ENCODE results near the gene ZNF454.

ZNF454 gene

GRCh38 chr5:178993955-178994579 lies 53.1 kb downstream of the ZNF454 start:
- no peak for DNase-seq

DNA sequence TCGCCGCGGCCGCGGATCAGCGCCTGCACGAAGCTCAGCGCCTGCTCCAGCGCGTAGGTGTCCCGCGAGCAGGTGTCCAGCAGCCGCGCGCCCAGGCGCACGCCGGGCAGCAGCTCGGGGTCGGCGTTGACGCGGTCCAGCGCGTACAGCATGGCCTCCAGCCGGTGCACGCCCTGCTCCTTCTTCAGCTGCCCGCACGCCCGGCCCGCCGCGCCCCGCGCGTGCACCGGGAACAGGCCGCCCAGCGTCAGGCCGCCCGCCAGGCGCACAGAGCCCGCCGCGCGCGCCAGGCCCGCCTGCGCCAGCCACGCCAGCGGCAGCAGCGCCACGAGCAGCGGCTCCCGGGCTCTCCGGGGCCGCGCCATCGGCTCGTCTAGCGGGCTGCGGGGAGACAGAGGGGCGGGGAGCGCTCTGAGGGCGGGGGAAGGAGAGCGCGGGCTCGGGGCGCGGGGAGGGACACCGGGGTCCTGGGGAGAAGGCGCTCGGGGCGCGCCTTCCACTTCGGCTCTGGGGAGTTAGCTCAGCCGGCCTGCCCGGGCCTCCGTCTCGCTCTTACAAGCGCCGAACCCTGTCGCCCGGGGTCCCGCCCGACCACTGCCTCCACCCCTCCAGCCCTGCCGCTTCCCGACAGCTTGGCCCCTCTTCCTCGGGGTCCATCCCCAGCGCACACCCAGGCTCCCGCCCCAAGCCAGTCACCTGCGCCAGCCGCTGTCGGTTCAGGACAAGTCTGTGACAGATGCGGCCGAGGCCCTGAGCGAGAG lies 53.8 kb downstream of the ZNF454 start, which contains the start of gene GRM6:
Gene GRM6, minus strand, starts transcription at position 741 of the 761 bp plus-strand sequence. Its CDS starts 376 bp downstream, at position 365.
- no peak for DNase-seq

DNA sequence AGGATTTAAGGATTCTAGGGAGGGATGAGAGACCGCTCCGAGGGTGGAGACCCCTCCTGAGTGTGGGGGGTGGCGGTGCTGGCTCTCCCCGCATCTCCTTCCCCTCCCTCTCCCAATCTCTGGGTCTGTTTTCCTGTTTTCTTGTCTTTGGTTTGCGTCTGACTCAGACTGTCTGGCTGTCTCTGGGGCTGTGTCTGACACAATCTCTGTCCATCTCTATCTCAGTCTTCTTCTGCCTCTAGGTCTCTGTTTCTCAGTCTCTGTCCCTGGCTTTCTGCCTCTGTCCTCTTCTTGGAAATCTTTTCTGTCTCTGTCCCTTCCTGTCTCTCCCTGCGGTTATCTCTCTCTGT lies 54.3 kb downstream of the ZNF454 start:
- DNase-seq: no peak

DNA sequence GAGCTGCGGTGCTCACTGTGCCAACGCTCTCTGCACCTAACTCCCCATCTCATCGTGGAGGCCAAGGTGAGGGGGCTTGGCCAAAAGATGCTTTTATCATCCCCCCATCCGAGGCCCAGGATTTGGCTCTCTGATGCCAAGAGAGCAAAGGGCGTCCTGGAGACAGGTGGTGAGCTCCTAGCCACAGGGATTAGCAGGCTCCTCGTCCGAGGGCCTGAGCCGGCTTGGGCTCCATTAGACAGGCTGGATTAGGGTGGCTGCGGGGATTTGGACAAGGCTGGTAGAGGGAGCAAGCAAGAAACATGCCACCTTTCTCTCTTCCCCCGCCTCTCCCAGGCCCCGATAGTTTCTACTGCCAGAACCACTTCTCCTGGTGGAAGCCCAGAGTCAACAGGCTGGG lies 55.2 kb downstream of the ZNF454 start:
- DNase-seq: no peak

GRCh38 chr5:178997191-178997590 lies 56.2 kb downstream of the ZNF454 start:
- DNase-seq: no peak

- DNase-seq: no peak
These were observed 57.4 kb downstream of the ZNF454 start for GRCh38 chr5:178998441-178998840.

DNA sequence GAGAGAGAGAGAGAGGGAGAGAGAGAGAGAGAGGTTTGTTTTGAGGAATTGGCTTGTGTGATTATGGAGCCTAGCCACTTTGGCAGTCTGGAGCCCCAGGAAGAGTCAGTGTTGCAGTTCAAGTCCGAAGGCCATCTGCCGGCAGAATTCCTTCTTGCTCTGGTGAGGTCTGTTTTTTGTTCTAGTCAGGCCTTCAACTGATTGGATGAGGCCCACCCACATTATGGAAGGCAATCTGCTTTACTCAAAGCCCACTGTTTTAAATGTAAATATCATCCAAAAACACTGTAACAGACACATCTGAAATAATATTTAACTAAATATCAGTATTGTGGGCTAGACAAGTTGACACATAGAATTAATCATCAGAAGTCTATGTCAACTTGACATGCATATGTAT lies 65.6 kb downstream of the ZNF454 start:
- no peak for DNase-seq

DNA sequence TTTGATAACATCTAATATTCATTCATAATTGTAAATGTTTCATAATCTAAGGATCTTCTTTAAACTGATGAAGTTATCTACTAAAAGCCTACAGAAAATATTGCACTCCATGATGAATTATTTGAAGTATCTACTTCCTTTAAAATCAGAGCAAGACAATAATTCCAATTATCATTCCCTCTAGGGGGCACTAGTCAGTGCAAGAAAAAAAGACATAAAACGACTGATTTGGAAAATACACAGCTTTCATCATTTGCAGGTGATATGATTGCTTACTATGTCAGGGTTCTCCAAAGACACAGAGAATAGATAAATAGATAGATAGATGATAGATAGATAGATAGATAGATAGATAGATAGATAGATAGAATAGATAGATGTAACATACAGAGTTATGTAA lies 67.7 kb downstream of the ZNF454 start:
- DNase-seq: no peak
